HL-60 (cell line): ENCODE results near the gene DUSP5.

Source experiments
- DNase-seq, 2 experiments: peaks; one replicate each; pipeline ENCODE4 v3.0.0-alpha.2; 2010 to 2020; ENCODE audit warnings: low read depth in 1 of 2, low spot score in 1 of 2
- H3K27ac ChIP-seq: fragments of 250-450 bp; sonication (Bioruptor Pico); replicated peaks from 2 replicates; pipeline ENCODE4 v1.5.1; 2020; ENCODE audit warnings: mild to moderate bottlenecking, moderate library complexity
- H3K27me3 ChIP-seq: fragments of 250-450 bp; sonication (Bioruptor Pico); 2 replicates; pipeline ENCODE4 v1.5.1; 2021; ENCODE audit warnings: mild to moderate bottlenecking, moderate library complexity; ENCODE audit not compliant: insufficient read depth, poor library complexity, severe bottlenecking
- H3K4me3 ChIP-seq: replicated peaks from 2 replicates; pipeline ENCODE4 v1.5.1; 2011; ENCODE audit warnings: mild to moderate bottlenecking, control low read depth, low read length; ENCODE audit not compliant: insufficient read depth
- CTCF ChIP-seq: IDR thresholded peaks from one replicate; pipeline ENCODE4 v1.5.1; 2011; ENCODE audit warnings: low read length, control low read depth, inconsistent platforms; ENCODE audit not compliant: insufficient read depth
- GABPA ChIP-seq: IDR thresholded peaks from 2 replicates; pipeline ENCODE4 v1.6.1; 2012; ENCODE audit warnings: low read depth
- POLR2AphosphoS5 ChIP-seq: IDR thresholded peaks from 2 replicates; pipeline ENCODE4 v1.6.1; 2012; ENCODE audit warnings: low read depth
- REST ChIP-seq: IDR thresholded peaks from 2 replicates; pipeline ENCODE4 v1.6.1; 2012; ENCODE audit warnings: low read depth; ENCODE audit not compliant: insufficient replicate concordance
- SPI1 ChIP-seq: IDR thresholded peaks from 2 replicates; pipeline ENCODE4 v1.6.1; 2012; ENCODE audit warnings: low read depth, mild to moderate bottlenecking, borderline replicate concordance

The DUSP5 gene

GRCh38 chr10:110540031-110540430 lies 42.3 kb downstream of the DUSP5 start:
- no peaks in the 10 kb centered on the region for H3K27me3 ChIP-seq
- TF ChIP-seq GABPA (no peak), CTCF (no peak), SPI1 (no peak), REST (no peak), POLR2AphosphoS5 (no peak)
- no peak overlapping the region for H3K27ac ChIP-seq
- no peak overlapping the region for H3K4me3 ChIP-seq
- DNase-seq, result no peak

- no peak for DNase-seq
- Histone ChIP-seq H3K27ac (no peak overlapping the region), H3K4me3 (no peak overlapping the region), H3K27me3 (no peaks in the 10 kb centered on the region)
- TF ChIP-seq SPI1 (no peak), REST (no peak), POLR2AphosphoS5 (no peak), GABPA (no peak), CTCF (no peak)
These were observed 47.3 kb downstream of the DUSP5 start for GRCh38 chr10:110544958-110545537.

- H3K4me3 ChIP-seq, result no peak overlapping the region
- no peak for DNase-seq
- H3K27ac ChIP-seq, result no peak overlapping the region
- H3K27me3 ChIP-seq, result no peaks in the 10 kb centered on the region
- TF ChIP-seq GABPA, result no peak
- TF ChIP-seq SPI1, result no peak
- TF ChIP-seq POLR2AphosphoS5, result no peak
- no peak for TF ChIP-seq REST
- TF ChIP-seq CTCF, result no peak
These were observed 48.4 kb downstream of the DUSP5 start for GRCh38 chr10:110546077-110546476.
